B cell (primary cell): ENCODE results near the gene MON1A.

ENCODE experiments used
- EZH2 ChIP-seq: IDR thresholded peaks from 2 replicates; pipeline ENCODE4 v1.6.1; 2012; ENCODE audit warnings: borderline replicate concordance, low read depth, mild to moderate bottlenecking, moderate library complexity, low read length; ENCODE audit not compliant: insufficient read depth, poor library complexity, severe bottlenecking
- TF ChIP-seq, protein P1 (sequence below): fragments of 200-600 bp; IDR thresholded peaks from one replicate; pipeline ENCODE4 v1.8.0; 2022; ENCODE audit warnings: antibody characterized with exemption, mild to moderate bottlenecking

DNA sequence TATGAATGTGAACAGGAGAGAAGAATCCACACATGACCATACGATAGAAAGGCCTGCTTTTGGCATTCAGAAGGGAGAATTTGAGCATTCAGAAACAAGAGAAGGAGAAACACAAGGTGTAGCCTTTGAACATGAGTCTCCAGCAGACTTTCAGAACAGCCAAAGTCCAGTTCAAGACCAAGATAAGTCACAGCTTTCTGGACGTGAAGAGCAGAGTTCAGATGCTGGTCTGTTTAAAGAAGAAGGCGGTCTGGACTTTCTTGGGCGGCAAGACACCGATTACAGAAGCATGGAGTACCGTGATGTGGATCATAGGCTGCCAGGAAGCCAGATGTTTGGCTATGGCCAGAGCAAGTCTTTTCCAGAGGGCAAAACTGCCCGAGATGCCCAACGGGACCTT, 38.7 kb upstream of the MON1A start:
- TF ChIP-seq, protein P1, sequence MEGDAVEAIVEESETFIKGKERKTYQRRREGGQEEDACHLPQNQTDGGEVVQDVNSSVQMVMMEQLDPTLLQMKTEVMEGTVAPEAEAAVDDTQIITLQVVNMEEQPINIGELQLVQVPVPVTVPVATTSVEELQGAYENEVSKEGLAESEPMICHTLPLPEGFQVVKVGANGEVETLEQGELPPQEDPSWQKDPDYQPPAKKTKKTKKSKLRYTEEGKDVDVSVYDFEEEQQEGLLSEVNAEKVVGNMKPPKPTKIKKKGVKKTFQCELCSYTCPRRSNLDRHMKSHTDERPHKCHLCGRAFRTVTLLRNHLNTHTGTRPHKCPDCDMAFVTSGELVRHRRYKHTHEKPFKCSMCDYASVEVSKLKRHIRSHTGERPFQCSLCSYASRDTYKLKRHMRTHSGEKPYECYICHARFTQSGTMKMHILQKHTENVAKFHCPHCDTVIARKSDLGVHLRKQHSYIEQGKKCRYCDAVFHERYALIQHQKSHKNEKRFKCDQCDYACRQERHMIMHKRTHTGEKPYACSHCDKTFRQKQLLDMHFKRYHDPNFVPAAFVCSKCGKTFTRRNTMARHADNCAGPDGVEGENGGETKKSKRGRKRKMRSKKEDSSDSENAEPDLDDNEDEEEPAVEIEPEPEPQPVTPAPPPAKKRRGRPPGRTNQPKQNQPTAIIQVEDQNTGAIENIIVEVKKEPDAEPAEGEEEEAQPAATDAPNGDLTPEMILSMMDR = no peak
- no peak for TF ChIP-seq EZH2
